MCF 10A (cell line): ENCODE measurements around the gene MAGEC2. TPM values are rescaled to one million over a fixed set of nuclear protein-coding genes. Genes with fewer than 3 reads are reported as not detected.

Experiments
- BruUV-seq: library from RNA; stranded (reverse); fragments of 400-500 nt; replicated peaks from 2 replicates; lab custom pipeline; 2021; lab: Mats Ljungman, UMichigan
- CTCF ChIA-PET: fragments of 300-600 bp; sonication (Branson Sonifier 250); formaldehyde crosslinking; extraction: SDS; loops from one replicate; lab custom pipeline; 2021; ENCODE audit warnings: antibody characterized with exemption, inconsistent platforms; lab: Yijun Ruan, JAX
- POLR2A ChIA-PET: fragments of 300-600, 350-650 bp; sonication (Branson Sonifier 250); formaldehyde crosslinking; extraction: SDS; loops from one replicate; lab custom pipeline; 2020; ENCODE audit warnings: antibody characterized with exemption, inconsistent platforms; lab: Yijun Ruan, JAX
- DNase-seq: peaks from one replicate; pipeline ENCODE4 v3.0.0-alpha.2; 2018; ENCODE audit not compliant: unreplicated experiment
- H3K27ac Mint-ChIP-seq: one replicate; pipeline ENCODE4 v1.8.0; 2022; ENCODE audit warnings: mild to moderate bottlenecking, low read depth, mixed read lengths; ENCODE audit not compliant: unreplicated experiment
- H3K27me3 Mint-ChIP-seq: one replicate; pipeline ENCODE4 v1.8.0; 2022; ENCODE audit warnings: mixed read lengths; ENCODE audit not compliant: insufficient read depth, unreplicated experiment
- H3K36me3 Mint-ChIP-seq: one replicate; pipeline ENCODE4 v1.8.0; 2022; ENCODE audit warnings: mild to moderate bottlenecking, moderate library complexity, mixed read lengths; ENCODE audit not compliant: insufficient read depth, unreplicated experiment
- H3K4me1 Mint-ChIP-seq: one replicate; pipeline ENCODE4 v1.8.0; 2022; ENCODE audit warnings: mixed read lengths; ENCODE audit not compliant: insufficient read depth, unreplicated experiment
- H3K4me3 Mint-ChIP-seq: one replicate; pipeline ENCODE4 v1.8.0; 2022; ENCODE audit warnings: mild to moderate bottlenecking, moderate library complexity, mixed read lengths; ENCODE audit not compliant: unreplicated experiment
- H3K9me3 Mint-ChIP-seq: one replicate; pipeline ENCODE4 v1.8.0; 2022; ENCODE audit warnings: mixed read lengths; ENCODE audit not compliant: unreplicated experiment
- CTCF ChIP-seq: fragments of 200-600 bp; IDR thresholded peaks from one replicate; pipeline ENCODE4 v1.8.0; 2022; ENCODE audit warnings: antibody characterized with exemption, mild to moderate bottlenecking; ENCODE audit not compliant: unreplicated experiment
- intact Hi-C: fragments of 100-400 bp; cut with micrococcal nuclease; formaldehyde crosslinking; loops from 2 replicates; pipeline ENCODE4 v1.14.1; 2022
- total RNA-seq: library from RNA; stranded (reverse); gene quantifications from 2 replicates; pipeline ENCODE4 v1.2.3, GENCODE V29; 2022

MAGEC2 gene
- total RNA-seq, 1 experiment from 2014 or later: not detected

- no TSS peak for BruUV-seq
- peak; percentile 58 for DNase-seq
- Mint-ChIP-seq H3K27ac (peak overlapping the region; percentile 90), H3K4me3 (peak overlapping the region; percentile 26), H3K9me3 (peaks cover 11% of the 10 kb centered on the region), H3K36me3 (no peaks in the 10 kb centered on the region), H3K27me3 (no peaks in the 10 kb centered on the region), H3K4me1 (peaks cover 15% of the 10 kb centered on the region)
- no peak for TF ChIP-seq CTCF
- intact Hi-C loops: no loop called here
- POLR2A ChIA-PET: interaction anchor here (0.6 to 0.7 kb wide), 3 partner anchors 89 to 586 kb away, joined by 3 read pairs; no protein-coding TSS in a partner anchor
- CTCF ChIA-PET: interaction anchor here (0.6 to 0.9 kb wide), 2 partner anchors 20 to 1291 kb away, joined by 3 read pairs; no protein-coding TSS in a partner anchor
Observed at GRCh38 chrX:142250502-142250901, 45.4 kb upstream of the MAGEC2 start.

DNA sequence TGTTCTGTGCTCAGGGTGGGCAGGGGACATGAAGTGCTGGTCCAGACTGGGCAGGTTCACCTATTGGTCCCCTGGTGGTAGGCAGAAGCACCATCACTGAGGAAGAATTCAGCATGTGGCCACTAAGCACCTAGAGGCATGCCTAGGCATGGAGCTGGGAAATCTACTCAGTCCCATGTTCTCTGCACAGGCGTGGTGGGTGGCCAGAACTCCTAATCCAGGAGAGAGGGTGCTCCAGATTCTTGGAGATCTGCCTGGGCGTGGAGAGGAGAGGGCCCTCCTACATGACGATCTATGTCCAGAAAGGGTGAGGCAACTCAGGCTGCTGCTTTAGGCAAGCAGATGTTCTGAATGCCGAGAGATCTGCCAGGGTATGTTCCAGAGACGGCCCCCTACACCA is 44.6 kb upstream of the MAGEC2 start:
- CTCF ChIA-PET: interaction anchor here (0.6 to 1.1 kb wide), 2 partner anchors 9 to 14 kb away, joined by 3 read pairs; no protein-coding TSS in a partner anchor
- peak overlapping the region; percentile 90 for H3K27ac Mint-ChIP-seq
- no peak for TF ChIP-seq CTCF
- H3K4me1 Mint-ChIP-seq: peaks cover 15% of the 10 kb centered on the region
- POLR2A ChIA-PET: interaction anchor here (0.6 kb wide), 1 partner anchor 89 kb away, joined by 3 read pairs; no protein-coding TSS in a partner anchor
- no TSS peak for BruUV-seq
- intact Hi-C loops: no loop called here
- peak; percentile 48 for DNase-seq
- no peaks in the 10 kb centered on the region for H3K36me3 Mint-ChIP-seq
- H3K9me3 Mint-ChIP-seq: peaks cover 11% of the 10 kb centered on the region
- peak overlapping the region; percentile 26 for H3K4me3 Mint-ChIP-seq
- no peaks in the 10 kb centered on the region for H3K27me3 Mint-ChIP-seq

DNA sequence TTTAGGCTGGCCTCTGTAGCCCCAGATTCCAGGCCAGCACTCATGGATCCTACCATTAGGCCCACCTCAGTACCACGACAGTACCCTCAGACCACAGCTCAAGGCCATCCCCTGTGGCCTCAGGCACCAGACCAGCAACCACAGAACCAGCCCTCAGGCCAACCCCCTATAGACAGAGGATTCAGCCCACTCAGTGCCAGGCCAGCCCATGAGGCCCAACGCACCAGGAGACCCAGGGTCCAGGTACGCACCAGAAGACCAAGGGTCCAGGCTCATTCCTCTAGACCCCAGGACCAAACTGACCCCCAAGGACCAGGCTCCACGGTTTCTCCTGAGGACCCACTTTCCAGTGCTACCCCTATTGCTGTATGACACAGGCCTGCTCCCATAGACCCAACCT is 39.5 kb upstream of the MAGEC2 start:
- DNase-seq: no peak
- no TSS peak for BruUV-seq
- intact Hi-C loops: no loop called here
- no peaks in the 10 kb centered on the region for H3K27me3 Mint-ChIP-seq
- POLR2A ChIA-PET: no interaction called here
- TF ChIP-seq CTCF: no peak
- no peak overlapping the region for H3K4me3 Mint-ChIP-seq
- peak overlapping the region; percentile 54 for H3K27ac Mint-ChIP-seq
- H3K36me3 Mint-ChIP-seq: no peaks in the 10 kb centered on the region
- CTCF ChIA-PET: no interaction called here
- H3K9me3 Mint-ChIP-seq: peaks cover 7% of the 10 kb centered on the region
- H3K4me1 Mint-ChIP-seq: no peaks in the 10 kb centered on the region

DNA sequence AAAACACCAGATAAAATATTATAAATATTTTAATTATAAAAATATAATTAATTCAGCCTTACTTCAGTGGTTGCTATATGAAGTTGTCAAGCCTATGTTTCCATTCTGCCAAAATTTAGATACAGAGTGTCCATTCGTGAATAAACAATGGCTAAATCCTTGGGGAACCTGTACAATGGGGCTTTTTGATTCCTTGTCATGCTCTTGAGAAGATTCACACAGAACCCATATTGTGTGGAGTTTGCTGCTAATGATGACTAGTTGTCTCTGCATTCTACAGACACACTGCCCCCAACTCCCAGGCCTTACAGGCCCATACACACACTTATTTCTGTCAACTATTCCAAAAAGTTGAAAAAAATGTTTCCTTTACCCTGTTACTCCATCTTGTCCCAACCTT is 33.4 kb upstream of the MAGEC2 start:
- intact Hi-C loops: no loop called here
- POLR2A ChIA-PET: no interaction called here
- no TSS peak for BruUV-seq
- H3K27me3 Mint-ChIP-seq: no peaks in the 10 kb centered on the region
- no peak for DNase-seq
- no peaks in the 10 kb centered on the region for H3K9me3 Mint-ChIP-seq
- no peak overlapping the region for H3K27ac Mint-ChIP-seq
- no peak for TF ChIP-seq CTCF
- CTCF ChIA-PET: no interaction called here
- H3K4me3 Mint-ChIP-seq: no peak overlapping the region
- H3K4me1 Mint-ChIP-seq: no peaks in the 10 kb centered on the region
- no peaks in the 10 kb centered on the region for H3K36me3 Mint-ChIP-seq
